Measurements from ENCODE around the gene WFDC1.
A peak's percentile ranks its signal among the peaks of the same experiment; 100 is the strongest.

Gene WFDC1

GRCh38 chr16:84303516-84303915 lies 8.8 kb downstream of the WFDC1 start:
- no peak for DNase-seq

GRCh38 chr16:84306564-84306963 lies 11.9 kb downstream of the WFDC1 start:
- no peak for DNase-seq

- no peak for DNase-seq
Observed at GRCh38 chr16:84307209-84307954, 12.7 kb downstream of the WFDC1 start.

- no peak for DNase-seq
Observed at GRCh38 chr16:84308120-84308519, 13.4 kb downstream of the WFDC1 start.

GRCh38 chr16:84310642-84311041 lies 16.0 kb downstream of the WFDC1 start:
- no peak for DNase-seq

GRCh38 chr16:84312783-84313382 lies 18.2 kb downstream of the WFDC1 start:
- DNase-seq: no peak

- no peak for DNase-seq
Observed at GRCh38 chr16:84313921-84314320, 19.2 kb downstream of the WFDC1 start.

- DNase-seq: peak; percentile 40
Observed at GRCh38 chr16:84314373-84314772, 19.7 kb downstream of the WFDC1 start.

- DNase-seq: no peak
Observed at GRCh38 chr16:84314814-84315213, 20.1 kb downstream of the WFDC1 start.

- DNase-seq: no peak
Observed at GRCh38 chr16:84315422-84315821, 20.7 kb downstream of the WFDC1 start.

GRCh38 chr16:84318091-84318975 lies 23.7 kb downstream of the WFDC1 start:
- no peak for DNase-seq

GRCh38 chr16:84319146-84319760 lies 24.6 kb downstream of the WFDC1 start:
- no peak for DNase-seq

- DNase-seq: no peak
Observed at GRCh38 chr16:84320511-84320910, 25.8 kb downstream of the WFDC1 start.

GRCh38 chr16:84321932-84322331 lies 27.3 kb downstream of the WFDC1 start:
- no peak for DNase-seq

- DNase-seq: no peak
Observed at GRCh38 chr16:84322749-84323148, 28.1 kb downstream of the WFDC1 start.

GRCh38 chr16:84323606-84324005 lies 28.9 kb downstream of the WFDC1 start:
- DNase-seq: no peak

GRCh38 chr16:84324434-84325262 lies 30.0 kb downstream of the WFDC1 start:
- DNase-seq: no peak

- no peak for DNase-seq
Observed at GRCh38 chr16:84326545-84326944, 31.9 kb downstream of the WFDC1 start.

GRCh38 chr16:84327926-84328505 lies 33.3 kb downstream of the WFDC1 start:
- DNase-seq: no peak

GRCh38 chr16:84329016-84329415 lies 34.3 kb downstream of the WFDC1 start:
- DNase-seq: no peak

GRCh38 chr16:84329843-84330684 lies 35.4 kb downstream of the WFDC1 start:
- DNase-seq: no peak
